Stromal cell of bone marrow (primary cell): ENCODE results near the gene METTL25B.
A peak's percentile ranks its signal among the peaks of the same experiment; 100 is the strongest.

ENCODE experiments used
- DNase-seq: peaks from one replicate; pipeline ENCODE4 v3.0.0-alpha.2; 2012; ENCODE audit warnings: low read depth

Gene METTL25B

DNA sequence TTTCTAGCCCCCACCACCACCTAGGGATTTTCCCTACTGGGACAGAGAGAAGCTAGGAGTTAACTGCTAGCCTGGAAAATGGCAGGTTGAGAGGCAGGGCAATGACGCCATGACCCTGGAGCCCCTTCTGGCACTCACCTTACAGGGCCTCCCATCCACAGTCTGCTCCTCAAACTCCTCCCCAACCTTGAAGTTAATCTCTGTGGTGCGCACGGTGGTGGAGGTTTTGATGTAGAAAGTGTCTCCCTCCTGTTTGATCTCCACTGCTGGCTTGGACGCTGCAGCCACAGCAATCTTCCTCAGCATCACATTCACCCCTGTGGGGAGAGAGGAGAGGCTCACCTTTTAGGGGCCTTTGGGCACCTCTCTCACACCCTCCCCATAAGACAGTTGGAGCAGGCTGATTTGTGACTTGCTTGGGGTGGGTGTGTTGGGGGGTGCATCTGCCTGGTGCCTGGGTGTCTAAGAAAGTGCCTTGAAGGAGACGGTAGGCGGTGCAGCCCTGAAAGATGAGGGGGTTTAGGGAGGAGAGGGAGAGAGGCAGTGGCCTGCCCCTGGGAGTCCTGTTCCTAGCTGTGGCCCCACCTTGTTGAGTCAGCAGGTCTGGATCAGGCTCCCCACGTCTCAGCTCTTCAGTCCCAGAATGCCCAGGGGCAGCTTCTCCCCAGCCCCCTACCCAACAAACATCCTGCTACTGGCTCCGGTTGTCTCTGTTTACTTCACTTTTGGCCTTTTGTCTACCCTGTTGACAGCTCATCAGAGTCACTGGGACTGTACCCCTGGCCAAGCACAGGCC is 27.3 kb upstream of the METTL25B start:
- DNase-seq = no peak

DNA sequence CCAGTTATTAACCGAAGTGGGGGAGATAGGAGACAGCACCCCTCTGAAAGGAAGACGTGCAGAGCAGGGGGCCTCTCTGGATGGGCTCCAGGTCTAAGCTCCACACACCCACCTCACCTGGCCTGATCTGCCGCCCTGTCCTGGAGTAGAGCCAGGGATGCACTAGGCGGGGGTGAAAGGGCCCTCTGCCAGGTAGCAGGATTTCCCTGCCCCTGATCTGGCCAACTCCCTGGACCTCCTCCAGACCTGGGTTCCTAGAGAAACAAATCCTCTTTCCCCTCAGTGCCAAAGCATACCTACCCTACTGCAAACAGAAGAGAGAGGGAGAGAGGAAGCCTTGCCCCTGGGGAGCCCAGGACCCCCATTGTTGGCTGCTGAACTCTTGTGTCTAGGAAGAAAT is 24.9 kb upstream of the METTL25B start:
- no peak for DNase-seq

DNA sequence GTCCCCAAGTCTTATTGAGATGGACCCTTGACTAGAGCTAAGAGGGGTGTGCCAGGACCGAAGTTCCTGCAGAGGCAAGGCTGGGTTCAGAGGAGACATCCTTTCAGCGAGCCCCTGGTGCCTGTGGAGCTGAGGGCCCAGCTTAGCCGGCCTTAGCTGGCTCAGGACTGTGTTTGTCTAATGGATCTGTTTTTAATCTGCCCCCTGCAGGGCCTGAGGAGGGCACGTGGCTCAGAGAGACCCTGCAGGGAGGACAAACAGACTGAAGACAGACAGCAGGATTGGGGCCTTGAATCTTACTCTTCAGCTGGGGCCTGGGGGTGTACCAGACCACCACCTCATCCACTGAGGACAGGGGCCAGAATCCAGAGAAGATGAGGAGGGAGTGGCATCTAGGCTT is 24.5 kb upstream of the METTL25B start:
- no peak for DNase-seq

DNA sequence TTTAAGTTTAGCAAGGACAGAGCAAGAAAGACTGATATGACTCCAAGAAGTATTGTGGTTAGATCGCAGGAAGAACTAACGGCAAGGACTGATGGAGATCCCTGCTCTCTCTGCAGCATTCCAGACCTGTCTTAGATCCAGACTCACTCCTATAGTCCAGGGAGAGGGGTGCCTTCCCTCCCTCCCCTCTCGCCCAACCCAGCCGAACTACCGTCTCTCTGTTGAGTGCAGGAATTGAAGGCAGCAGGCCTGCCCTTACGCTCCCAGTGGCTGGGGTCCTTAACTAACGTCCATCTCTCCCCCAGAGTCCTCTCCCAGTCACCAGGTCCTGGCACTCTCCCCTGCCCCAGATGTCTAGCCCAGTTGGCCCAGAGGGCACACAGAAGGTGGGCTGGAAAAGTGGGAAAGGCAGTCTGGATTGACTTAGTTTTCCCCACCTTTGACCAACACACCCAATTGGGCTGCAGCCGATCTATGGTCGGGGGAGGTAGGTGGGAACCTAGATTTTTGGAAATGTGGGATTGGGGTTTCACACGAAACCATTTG is 24.0 kb upstream of the METTL25B start:
- DNase-seq = no peak

DNA sequence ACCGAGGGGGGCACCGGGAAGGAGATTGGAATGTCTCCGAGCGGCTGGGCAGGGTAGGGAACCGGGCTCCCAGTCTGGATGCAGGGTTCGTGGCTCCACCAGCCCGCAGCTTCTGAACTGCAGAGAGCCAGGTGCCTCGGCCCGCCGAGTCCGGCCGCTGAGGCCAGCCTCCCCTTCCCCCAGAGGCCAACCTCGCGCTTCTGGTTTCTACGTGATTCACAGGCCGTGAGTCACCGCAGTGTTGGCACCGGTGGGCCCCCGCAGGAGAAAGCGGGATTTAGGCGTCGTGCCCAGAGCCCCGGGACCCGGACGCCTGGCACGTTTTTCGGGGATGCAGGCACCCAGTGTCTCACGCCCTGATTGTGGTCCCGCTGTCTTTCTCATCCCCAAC is 23.3 kb upstream of the METTL25B start:
- no peak for DNase-seq

DNA sequence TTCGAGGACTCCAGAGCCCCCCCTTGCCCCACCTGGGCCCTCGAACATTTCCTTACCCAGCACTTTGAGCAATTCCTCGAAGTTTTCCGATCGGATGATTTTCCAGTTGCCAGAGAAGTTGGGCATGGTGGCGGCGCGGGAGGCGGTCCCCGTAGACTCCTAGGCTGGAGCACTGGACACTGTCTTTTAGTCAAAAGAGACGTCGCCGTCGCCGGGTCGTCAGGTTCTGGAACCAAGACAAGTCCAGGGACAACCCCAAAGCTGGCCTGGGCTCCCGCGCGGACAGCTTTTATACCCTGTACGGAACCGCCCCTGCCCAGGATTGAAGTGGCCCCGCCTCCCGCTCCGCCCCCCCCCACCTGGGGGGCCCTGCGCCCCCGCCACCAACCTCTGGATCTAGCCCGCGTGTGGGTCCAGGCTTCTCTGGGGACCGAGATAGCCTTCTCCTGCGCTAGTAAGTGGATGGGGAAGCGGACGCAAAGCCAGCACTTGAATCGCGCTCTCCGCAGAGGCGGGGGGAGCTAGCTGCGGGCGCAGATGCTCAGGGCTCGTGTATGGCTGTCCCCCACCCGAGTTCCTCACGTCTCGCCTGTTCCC is 22.9 kb upstream of the METTL25B start, which contains the start of gene CRABP2:
CRABP2 (minus strand) TSS at position 263 of the 597 bp plus-strand sequence; CDS start at position 126, 137 bp downstream.
- no peak for DNase-seq

DNA sequence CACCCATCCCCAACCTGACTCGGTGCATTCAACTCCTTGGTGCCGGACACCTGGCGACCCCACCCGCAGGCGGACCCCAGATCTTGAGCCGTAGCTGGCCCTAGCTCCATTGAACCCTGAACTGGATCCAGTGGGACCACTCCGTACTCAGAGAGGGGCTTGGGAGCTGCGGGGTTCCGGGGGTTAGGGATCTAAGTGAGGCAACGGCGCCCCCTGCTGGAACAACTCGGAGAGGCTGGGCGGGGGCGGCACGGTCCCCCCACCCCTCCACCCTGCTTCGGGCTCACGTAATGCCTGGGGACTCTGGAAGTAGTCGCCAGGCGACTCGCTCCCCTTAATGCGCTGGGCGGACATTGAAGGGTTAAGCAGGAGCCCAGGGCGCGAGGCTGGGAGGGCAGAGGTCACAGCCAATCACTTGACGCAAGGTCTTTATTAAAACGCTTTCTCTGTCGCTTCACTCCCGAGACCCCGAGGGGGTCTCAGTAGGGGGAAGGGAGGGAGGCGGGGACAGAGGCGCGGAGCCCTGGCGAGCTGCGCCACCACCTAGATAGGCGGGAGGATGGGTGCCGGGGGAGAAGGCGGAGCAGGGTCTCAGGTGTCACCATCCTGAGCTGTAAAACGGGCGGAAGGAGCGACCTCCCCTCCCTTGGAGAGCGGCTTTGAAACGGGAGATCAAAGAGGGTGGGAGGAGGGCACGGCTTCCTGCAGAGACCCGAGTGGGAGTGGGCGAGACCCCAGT is 22.2 kb upstream of the METTL25B start:
- no peak for DNase-seq

DNA sequence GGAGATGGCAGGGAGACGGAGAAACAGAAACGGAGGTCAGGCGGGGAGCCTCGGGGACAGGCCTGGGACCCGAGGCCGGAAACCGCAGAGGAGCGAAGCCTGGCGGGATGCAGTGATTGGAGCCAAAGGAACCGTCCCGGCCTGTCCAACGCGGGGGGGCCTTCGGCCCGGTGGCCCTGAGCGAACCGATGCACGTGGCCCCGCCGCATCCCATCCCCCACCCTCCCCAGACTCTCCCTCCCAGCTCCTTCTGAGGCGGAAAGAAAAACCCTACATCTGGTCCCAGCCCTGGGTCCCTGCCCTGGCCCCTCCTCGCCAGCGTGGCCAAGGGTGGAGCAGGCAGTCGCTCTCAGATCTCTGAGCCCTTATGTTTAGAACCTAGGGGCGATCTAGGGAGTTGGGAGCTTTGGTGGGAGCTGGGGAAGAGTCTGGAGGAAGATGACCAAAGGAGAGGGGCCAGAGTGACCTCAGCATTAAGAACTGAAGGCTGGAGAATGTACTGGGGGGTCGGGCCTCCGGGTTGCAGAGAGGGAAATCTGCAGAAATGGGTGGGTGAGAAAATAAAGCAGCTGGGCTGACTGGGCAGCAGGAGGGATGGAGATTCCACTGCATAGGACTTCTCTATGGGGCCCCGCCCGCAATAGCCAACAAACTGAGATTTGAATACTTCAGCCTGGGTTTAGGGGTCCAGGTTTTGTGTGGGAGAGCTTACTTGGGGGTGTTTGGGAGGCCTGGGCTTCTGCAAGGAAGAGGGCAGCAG is 21.4 kb upstream of the METTL25B start:
- DNase-seq = no peak

DNA sequence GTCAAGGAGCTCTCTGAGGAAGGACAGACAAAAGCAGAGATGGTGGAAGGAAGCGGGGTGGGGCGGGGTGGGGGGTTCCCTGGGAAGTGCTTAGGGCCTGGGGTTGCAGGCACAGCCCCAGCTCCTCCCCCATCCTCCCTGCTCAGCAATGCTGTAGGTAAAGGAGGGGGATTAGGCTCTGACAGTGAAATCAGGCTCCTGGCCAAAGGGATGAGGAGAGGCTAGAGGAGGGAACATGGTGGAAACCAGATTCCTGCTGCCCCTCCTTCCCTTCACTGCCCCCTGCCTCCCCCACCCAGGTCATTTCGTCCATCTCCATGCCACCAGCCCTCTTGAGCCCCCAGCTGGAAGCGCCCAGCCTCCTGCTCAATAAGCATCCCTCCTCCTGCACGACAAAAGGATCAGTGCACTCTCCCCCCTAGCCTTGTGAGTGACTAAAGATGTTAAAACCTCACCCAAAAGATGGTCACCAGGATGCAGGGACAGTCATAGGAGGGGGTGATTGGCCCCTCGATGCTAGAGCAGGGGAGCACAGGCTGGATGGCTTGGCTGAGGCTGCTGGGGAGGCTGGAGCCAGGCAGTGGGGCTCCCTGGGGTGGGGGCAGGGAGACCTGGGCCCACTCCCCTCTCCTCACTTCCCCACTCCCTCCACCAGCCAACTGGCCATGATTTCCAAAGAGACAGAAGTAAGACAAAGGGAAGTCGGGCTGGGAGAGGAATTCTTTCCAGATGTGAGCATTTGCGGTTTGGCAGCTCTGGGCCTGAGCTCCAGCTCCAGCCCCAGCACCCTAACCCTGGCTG is 20.7 kb upstream of the METTL25B start:
- no peak for DNase-seq

DNA sequence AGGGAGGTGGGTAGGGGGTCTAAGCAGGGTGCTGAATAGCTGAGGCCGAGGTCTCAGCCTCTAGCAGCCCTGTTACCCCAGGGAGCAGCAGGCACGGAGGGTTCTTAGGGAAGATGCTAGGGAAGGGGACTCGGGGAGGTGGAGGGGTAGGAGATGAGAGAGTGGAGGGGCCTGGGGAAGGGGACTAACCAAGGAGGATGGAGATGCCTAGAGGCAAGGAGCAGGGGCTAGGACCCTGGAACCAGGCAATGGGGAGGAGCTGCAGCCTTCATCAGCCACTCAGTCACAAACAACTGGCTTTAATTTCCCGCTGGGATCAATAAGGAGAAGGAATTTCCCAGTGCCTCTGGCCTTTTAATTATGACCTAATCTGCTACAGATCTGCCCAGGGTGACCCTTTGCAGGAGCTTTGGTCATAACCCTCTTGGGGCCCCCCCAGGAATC is 20.0 kb upstream of the METTL25B start:
- no peak for DNase-seq

DNA sequence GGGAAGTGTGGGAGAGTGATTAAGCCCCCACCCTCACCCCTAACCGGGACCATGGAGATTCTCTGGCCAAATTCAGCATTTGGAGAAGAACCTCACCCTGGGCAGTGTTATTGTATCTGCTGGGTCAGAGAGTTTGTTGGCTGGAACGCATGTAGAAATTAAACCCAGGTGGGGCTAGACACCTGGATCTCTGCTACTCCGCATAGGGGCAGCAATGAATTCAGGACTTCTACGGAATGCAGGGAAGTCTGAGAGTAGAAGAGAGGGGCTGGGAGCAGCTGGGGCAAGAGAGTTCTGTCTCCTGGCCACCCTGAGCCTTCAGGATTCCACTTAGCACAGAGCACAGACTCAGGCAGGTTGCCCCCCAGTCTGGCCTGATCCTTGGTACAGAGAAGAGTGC is 19.2 kb upstream of the METTL25B start:
- DNase-seq = no peak

DNA sequence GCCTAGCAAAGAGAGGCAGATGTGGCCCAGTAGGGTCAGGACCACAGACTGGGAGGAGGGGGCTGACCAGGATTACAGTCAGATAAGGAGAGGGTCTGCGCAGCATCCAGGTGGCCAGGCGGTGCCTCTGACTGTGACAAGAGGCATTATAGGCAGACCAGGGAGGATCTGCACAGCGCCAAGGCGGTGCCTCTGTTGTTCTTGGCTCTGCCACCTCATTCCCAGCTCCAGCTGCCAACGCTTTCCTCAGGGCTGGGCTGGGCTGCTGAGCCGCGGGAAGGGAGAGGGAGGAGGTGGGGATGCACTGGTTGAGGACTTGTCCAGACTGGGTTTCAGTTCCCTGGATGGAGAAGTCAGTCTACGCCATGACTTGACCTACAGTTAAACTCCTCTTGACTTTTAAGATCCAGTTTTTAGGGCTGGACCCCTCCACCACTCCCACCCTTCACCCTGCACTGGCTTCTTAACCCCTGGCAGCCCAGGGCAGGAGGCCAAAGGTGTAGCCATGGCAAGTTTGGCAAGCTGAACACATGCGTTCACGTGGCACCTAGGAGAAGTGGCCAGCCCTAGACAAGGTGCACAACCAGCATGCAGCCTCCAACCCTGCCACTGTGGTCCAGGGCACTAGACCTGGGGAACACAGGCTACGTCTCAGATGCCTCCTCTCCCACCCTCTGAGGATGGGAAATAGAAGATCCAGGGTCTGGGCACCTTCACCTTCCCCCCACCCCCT is 18.3 kb upstream of the METTL25B start:
- peak; percentile 80 for DNase-seq

DNA sequence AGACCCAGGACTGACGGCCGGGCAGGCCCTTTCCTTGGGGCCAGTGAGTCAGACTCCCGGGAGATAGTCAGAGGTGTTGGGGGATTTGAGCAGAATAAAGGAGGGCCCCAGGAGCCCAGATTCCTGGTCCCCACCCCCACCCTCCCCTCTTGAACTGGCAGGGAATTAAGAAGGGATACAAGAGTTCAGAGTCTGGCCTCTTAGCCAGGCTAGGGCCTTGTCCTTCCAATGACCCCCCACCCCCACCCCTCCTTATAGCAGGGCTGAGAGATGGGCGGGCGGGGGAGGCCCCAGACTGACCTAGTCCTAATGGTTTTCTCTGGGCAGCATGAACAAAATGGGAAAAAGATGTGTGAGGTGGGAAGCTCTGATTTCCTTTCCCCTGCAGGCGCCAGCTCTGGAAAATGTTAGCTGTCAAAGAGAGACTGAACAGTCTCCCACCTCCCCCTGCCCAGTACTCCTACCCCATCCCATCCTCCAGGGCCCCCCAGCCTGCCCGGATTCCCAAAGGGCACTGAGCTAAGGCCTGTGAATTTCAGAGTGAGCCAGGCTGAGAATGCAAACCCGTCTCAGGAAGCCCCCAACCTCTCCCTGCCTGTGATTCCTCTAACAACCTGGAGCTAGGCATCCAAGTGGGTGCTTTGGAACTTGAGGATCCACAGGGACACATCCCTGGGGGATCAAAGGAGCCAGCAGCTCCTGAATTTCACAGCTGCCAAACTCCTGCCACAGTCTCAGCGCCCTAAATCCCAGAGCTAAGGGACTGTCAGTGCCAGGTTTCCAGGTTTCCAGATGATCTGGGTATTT is 17.1 kb upstream of the METTL25B start:
- no peak for DNase-seq

DNA sequence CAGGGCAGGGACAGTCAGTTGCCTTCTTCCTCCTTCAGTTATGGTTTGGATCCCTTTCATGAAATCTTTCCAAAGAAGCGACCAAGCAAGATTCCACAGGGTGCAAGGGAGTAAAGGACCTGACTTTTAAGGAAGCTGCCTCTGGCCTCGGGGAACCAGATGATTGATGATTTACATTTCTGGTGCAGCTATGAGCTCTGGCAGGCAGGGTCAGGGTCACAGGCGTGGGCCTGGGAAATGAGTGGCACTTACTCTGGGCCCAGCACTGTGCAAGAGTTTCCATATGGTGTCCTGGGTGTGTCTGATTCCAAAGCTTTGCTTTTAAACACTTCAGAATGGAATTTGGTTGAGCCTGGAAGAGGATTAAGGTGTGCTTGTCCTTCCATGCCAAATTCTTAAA is 15.6 kb upstream of the METTL25B start:
- DNase-seq = no peak

DNA sequence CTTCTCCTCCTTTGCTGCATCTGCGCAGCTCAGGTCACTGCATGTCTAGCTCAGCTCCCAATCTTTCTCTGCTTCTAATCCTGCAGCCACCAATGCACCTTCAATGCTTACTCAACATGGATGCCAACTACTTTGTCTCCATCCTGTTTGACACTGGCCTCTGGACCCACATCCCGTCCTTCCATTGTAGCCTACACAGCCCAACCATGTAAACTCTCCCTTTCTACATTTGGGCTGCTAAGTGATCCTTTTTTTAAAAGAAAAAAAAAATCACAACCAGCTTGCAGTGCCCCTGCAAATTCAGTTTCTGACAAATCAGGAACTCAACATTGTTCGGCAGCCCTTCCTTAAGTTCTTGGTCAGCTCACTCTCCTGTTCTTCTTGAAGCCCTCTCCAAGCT is 13.4 kb upstream of the METTL25B start:
- DNase-seq = no peak

DNA sequence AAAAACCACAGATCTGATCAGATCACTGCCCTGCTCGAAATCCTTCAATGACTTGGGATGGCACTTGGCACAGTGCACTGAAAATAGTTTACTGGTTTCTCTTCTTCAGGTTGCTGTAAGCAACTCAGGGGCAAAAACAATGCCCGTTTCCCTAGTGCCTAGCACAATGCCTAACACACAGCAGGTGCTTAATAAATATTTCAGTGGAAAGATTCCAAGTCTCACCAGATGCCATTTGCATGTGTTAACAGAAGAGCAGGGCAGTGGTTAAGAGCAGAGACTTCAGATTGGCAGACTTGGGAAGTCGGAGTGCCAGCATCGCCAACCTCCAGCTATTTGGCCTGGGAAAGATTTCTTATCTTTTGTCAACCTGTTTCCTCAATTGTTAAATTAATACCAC is 10.9 kb upstream of the METTL25B start:
- no peak for DNase-seq

DNA sequence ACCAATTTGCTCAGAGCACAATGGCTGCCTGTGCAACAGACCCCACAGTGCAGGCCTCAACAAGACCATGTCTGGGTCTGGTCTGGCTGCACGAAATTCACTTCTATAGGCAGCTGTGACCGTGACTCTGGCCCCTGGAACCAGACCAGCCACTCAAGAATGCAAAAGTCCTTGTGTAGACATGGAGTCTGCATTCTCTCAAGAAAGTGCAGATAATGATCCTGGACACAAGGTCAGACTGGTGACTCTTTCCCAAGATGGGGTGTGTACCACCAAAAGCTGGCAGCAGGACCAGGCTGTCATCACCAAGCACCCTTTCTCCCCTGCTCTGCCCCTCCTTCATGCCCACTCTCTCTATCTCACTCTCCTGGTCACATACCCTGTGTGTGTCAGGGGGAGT is 7.1 kb upstream of the METTL25B start:
- no peak for DNase-seq

DNA sequence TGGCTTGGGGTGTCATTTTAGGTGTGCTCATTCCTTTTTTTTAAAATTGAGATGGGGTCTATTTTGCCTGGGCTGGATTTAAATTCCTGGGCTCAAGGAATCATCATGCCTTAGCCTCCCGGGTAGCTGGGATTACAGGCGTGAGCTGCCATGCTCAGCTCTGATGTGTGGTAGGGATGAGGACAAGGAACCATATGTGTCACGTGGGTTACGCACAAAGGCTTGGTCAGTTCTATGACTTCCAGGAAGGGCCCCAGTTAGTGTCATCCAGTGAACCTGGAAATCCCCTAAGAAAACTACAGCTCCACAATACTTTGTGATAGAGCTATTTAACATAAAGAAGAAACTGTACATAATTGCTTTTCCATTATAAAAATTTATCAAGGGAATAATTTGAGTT is 6.7 kb upstream of the METTL25B start:
- no peak for DNase-seq

DNA sequence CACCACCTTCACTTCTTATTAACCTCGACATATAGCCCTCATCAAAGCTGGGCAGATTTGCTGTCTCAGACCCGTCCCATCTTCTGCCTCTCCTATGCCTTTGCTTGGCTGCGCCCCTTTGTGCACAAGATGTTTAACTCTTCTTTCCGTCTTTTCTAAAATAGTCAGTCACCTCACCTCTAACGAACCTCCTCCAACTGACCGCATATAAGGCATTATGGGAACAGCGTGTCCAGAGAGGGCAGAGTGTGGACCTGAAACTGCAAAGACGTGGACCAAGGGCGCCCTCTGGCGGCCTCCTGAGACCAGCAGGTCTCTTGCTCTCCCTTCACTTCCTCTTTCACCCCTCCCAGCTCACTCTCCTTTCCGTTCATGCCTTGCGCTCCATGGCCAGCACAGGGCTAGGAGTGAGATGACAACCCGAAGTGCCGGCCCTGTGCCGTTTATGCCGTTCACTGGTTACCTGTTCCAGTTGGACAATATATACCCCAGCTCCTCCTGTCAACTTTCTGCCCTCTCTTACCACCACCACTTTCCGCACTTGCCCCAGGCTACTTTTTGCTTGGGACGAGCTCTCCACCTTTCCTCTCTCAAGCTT is 2.5 kb upstream of the METTL25B start:
- peak; percentile 84 for DNase-seq
